G401.6 (cell line): ENCODE measurements around the gene DEFB121.

Experiments used
- FAIRE-seq: peaks from 2 replicates; lab custom pipeline; 2012; peaks lifted over from hg19 to GRCh38; lab: Jason Lieb, UNC

The DEFB121 gene

GRCh38 chr20:31363295-31363694 is 42.7 kb downstream of the DEFB121 start:
- no peak for FAIRE-seq

GRCh38 chr20:31355981-31356380 is 50.0 kb downstream of the DEFB121 start:
- FAIRE-seq, result no peak
